ENCODE measurements around the gene HSPA12B. TPM values are rescaled to one million over a fixed set of nuclear protein-coding genes. Genes with fewer than 3 reads are reported as not detected.

HSPA12B gene, protein sequence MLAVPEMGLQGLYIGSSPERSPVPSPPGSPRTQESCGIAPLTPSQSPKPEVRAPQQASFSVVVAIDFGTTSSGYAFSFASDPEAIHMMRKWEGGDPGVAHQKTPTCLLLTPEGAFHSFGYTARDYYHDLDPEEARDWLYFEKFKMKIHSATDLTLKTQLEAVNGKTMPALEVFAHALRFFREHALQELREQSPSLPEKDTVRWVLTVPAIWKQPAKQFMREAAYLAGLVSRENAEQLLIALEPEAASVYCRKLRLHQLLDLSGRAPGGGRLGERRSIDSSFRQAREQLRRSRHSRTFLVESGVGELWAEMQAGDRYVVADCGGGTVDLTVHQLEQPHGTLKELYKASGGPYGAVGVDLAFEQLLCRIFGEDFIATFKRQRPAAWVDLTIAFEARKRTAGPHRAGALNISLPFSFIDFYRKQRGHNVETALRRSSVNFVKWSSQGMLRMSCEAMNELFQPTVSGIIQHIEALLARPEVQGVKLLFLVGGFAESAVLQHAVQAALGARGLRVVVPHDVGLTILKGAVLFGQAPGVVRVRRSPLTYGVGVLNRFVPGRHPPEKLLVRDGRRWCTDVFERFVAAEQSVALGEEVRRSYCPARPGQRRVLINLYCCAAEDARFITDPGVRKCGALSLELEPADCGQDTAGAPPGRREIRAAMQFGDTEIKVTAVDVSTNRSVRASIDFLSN
- 0.72 and 1.1 TPM in 2 replicates for total RNA-seq

DNA sequence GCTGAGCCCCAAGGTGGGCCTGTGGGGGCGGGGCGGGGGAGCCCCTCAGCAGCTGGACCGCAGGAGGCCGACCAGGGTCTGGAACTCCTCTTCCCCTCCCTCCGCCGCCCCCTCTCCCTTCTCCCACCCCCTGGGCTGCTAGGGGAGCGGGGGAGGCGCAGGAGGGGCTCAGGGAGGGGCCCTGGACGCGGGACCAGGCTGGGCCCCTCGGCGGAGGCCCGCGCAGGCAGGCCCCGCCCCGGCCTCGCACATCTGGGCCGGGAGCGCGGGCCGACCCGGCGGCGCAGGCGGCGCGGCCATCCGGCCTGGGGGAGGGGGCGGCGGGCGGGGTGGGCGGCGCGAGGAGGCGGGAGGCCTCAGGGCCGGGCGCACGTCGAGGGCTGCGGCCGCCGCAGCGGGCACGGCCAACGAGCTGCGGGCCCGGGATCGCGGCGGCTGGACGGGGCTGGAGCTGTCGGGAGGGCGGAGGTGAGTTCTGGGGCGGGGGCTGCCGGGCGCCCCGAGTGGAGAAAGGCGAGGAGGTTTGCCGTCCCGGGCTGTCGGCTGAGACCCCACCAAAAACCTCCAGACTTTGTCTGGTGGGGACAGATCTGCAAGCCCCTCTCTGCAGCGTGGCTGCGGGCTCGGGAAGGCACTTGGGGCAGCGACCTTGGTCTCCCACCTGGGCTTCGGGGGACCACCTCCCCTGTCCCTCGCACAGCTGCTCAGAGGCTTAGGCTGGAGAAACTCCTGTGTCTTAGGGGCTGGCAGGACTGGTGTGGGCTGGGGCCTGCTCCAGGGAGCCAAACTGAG, at the start of gene HSPA12B:
HSPA12B (plus strand) TSS at position 359 of the 792 bp plus-strand sequence. CDS start 5,990 bp downstream, outside the sequence.

DNA sequence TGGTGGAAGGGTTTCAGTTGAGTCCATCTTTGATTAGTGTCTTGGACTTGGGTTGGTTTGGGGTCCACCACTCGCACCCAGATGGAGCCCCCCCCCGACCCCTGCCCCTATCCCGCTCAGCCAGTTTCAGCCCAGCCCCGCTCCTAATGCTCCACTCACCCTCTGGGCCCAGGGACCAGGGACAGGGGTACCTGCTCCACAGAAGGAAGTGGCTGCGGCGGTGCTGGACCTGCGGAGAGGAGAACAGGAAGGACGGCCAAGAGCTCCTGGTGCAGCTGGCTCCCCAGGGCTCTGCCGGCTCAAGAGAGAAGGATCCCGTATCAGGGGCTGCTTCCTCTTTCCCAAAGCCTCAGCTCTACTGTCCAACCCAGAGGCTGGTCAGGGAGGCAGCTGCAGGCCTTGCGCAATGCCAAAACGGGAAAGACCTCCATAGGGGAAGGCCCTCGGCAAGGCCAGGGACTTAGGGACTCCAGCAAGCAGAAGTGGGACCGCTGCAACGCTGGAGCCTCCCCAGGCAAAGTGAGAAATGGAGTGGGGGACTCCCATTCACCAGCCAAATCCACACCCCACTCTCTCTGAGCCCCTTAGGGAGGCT, 20.1 kb upstream of the HSPA12B start, which contains the start of gene SIGLEC1:
SIGLEC1 (minus strand) TSS at position 322 of the 595 bp plus-strand sequence. CDS start 5,472 bp downstream, outside the sequence.

DNA sequence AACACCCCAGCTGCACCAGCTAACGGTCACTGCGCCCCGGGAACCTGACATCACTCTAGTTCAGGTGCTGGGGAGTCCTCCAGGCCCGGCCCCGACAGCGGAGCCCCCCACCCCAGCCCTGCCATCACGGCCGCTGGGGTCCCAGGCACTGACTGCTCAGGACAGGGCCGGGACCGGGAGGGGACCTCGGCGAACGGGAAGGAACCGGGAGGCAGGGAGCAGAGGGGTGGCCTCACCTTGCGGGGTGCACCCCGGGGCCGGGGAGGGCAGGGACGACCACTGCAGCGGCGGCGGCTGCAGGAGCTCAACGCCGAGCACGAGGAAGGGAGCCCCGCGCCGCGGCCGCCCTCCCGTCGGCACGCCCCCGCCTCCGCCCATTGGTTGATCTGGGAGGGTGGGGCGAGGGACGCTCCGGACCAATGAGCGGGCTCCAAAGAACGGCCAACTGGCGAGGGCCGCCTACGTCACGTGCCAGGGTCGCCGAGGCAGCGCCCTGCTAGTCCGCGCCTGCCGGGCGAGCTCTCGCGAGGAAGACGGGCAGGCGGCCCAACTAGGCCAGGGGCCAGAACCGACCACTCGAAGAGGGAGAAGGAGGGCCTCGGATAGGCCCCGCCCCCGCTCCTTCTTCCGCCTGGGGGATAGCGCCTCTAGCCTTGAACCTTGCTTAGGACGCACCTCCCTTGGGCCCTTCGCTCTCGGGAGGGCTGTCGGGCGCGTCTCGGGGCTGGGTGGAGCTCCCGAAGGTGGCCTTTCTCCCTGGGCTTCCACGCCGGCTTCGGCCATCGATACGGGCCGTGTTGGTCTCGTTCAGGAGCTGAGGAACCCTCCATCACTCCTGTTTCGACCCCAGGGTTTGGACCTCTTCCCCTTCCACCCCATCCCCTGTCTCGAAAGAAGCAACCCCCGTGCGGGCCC, 35.2 kb downstream of the HSPA12B start, which contains the start of gene ADISSP:
ADISSP (minus strand) TSS at position 327 of the 915 bp plus-strand sequence. CDS start 7,653 bp downstream, outside the sequence.

DNA sequence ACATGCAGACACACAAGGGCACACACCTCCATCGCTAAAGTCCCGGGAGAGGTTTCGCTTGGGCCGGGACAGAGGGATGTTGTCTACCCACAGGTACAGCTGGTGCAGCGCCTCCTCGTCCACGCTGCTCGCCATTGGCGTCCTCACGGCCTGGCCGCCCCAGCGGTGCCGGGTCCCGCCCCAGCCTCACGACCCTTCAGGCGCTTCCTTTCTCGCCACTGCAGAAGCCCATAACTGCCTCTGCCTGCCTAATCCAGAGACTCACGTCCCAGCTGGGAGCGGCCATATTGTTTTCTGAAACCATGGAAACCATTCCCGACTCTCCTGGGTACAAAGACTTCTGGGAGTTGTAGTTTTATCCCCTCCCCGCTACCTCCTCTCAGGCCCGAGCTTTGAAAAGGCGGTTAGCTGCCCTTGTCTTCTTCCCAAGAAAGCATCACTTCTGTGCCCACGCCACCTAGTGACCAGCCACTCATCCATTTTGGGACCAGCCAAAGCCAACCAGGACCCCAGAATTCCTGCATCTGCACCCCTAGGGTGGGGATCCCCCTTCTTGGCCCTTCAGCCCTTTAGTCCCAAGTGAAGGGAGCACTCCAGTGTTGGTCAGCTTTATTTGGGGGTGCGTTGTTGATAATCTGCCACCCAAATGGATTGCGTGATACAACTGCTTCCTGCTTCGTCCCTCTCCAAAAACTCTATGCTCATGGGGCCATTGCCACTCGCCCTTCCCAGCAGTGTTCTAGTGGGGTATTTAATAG, 48.8 kb downstream of the HSPA12B start, which contains the start of gene SPEF1:
SPEF1 (minus strand) TSS at position 296 of the 758 bp plus-strand sequence; CDS start at position 135, 161 bp downstream.

DNA sequence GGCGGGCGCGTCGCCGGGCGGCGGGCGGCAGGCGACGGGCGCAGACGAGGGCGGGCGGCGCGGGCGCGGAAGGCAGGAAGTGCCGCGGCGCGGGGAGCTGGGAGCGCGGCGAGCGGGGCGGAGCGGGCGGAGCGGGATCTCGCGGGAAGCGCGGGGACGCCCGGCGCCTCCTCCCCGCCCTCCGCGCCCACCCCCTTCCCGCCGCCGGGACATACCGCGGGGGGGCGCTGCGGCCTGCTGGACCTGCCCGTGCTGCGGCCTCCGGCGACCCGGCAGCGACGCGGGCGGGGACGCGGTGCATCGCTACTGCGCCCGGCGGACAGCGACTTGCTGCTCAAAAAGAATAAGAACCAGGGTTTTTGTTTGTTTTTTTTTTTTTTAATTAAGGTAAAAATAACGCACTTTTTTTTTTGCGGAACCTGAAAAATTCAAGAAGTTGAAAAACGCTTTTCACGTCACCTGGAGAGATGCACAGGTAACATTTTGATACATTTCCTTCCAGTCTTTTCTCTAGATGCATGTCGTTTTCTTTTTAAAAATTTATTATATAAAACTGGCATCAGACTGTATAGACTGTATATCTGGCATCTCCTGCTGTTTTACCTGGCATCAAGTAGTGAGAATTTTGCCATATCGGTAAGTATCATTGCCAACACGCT, 54.3 kb downstream of the HSPA12B start, which contains the start of gene CENPB:
CENPB (minus strand) TSS at position 76 of the 659 bp plus-strand sequence. CDS start 257 bp downstream, outside the sequence.

DNA sequence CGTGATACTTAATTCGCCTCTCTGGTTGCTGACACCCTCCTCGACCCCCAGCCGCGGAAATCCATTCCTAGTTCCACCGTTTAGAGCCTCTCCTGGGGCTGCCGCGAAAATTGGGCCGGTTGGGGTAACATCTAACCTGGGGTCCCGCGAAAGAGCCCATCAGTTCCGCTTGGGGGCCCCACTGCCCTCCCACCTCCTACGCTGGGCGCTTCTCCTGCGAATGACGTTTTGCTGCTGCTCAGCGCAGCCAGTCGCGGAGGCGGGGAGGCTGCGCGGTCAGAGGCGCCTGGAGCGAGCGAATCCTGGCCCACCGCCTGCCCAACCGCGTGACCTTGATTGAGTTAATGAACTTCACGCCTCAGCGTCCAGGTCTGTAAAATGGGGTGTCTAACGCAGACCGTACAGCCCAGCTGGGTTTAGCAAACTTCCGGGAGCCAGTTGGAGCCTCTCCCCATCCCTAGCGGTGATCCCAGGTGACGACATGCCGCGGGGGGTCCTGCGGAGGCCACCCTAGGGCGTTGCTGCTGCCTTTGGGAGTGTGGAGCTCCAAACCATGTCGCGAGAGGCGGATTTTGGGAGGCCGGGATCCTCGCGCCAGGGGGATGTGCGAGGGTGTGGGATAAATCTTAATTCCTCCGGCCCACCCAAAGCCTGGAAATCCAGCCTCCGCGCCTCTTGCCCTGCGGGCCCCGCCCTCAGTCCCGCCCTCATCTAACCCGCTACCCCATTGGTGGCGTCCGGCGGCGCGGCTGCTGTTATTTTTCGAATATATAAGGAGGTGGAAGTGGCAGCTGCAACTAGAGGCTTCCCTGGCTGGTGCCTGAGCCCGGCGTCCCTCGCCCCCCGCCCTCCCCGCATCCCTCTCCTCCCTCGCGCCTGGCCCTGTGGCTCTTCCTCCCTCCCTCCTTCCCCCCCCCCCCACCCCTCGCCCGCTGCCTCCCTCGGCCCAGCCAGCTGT, 63.3 kb downstream of the HSPA12B start, which contains the start of gene CDC25B:
CDC25B (plus strand) TSS at position 800 of the 958 bp plus-strand sequence. CDS start 222 bp downstream, outside the sequence.

Other genes starting within 250 kb of the HSPA12B start
- not detected in 2 replicates for gene GFRA4, start 69.3 kb upstream of the HSPA12B start, total RNA-seq
- 8.4 and 11.2 TPM in 2 replicates for gene ADAM33, start 50.7 kb upstream of the HSPA12B start, total RNA-seq
- gene SIGLEC1, start 20.1 kb upstream of the HSPA12B start, total RNA-seq, result not detected in 2 replicates
- 29.4 and 33.7 TPM in 2 replicates for gene ADISSP, start 35.1 kb downstream of the HSPA12B start, total RNA-seq
- gene SPEF1, start 48.8 kb downstream of the HSPA12B start, total RNA-seq, result 0.18 TPM in 1 of 2 replicates, not detected in the other
- gene CENPB, start 54.1 kb downstream of the HSPA12B start, total RNA-seq, result 78.6 and 85.0 TPM in 2 replicates
- 48.6 and 48.8 TPM in 2 replicates for gene CDC25B, start 63.6 kb downstream of the HSPA12B start, total RNA-seq
- 19.9 and 22.4 TPM in 2 replicates for gene AP5S1, start 87.9 kb downstream of the HSPA12B start, total RNA-seq
- 24.0 and 24.3 TPM in 2 replicates for gene MAVS, start 114.1 kb downstream of the HSPA12B start, total RNA-seq
- gene PANK2, start 156.7 kb downstream of the HSPA12B start, total RNA-seq, result 27.1 and 36.0 TPM in 2 replicates